ENCODE results near the gene ILF3. TPM values are rescaled to one million over a fixed set of nuclear protein-coding genes. Genes with fewer than 3 reads are reported as not detected.

ILF3 gene
- total and polyA plus RNA-seq, 2 of the 13 experiments (the other 11 are each of a cell fraction or from before 2014, with no cell fraction given), result 120 to 173 TPM

- TF ChIP-seq ZNF687 (CRISPR knock-in tag; IDR thresholded peaks at IDR 0.05), result peak; percentile 24; the same call in 1 of the 2 replicates
- 0 out of 2 replicates have a peak, but pooled peaks have one; percentile 21 for TF ChIP-seq ZBTB42 (CRISPR knock-in tag; IDR thresholded peaks at IDR 0.05)
- TF ChIP-seq POLR2G (IDR thresholded peaks at IDR 0.05; ENCODE audit: low read depth, low read length), result no peak
- TF ChIP-seq ZNF280D (CRISPR knock-in tag; IDR thresholded peaks at IDR 0.05), result no peak
- TF ChIP-seq SCMH1 (CRISPR knock-in tag; IDR thresholded peaks at IDR 0.05; ENCODE audit: borderline replicate concordance), result no peak
- TF ChIP-seq ZNF10 (CRISPR knock-in tag; IDR thresholded peaks at IDR 0.05; ENCODE audit: borderline replicate concordance, low read depth), result no peak
- no peak for TF ChIP-seq TMF1 (CRISPR knock-in tag; IDR thresholded peaks at IDR 0.05; ENCODE audit: low read depth)
- no peak for TF ChIP-seq ZNF660 (CRISPR knock-in tag; IDR thresholded peaks at IDR 0.05; ENCODE audit: borderline replicate concordance, low read depth)
- 0 out of 2 replicates have a peak, but pooled peaks have one; percentile 34 for TF ChIP-seq CBFB (CRISPR knock-in tag; IDR thresholded peaks at IDR 0.05)
- 0 out of 2 replicates have a peak, but pooled peaks have one; percentile 52 for TF ChIP-seq ZNF563 (CRISPR knock-in tag; IDR thresholded peaks at IDR 0.05)
- 0 out of 2 replicates have a peak, but pooled peaks have one; percentile 47 for TF ChIP-seq ZBED4 (CRISPR knock-in tag; IDR thresholded peaks at IDR 0.05; ENCODE audit: borderline replicate concordance)
- TF ChIP-seq ZBTB46 (CRISPR knock-in tag; IDR thresholded peaks at IDR 0.05; ENCODE audit: borderline replicate concordance), result no peak
- TF ChIP-seq TBX2 (CRISPR knock-in tag; IDR thresholded peaks at IDR 0.05; ENCODE audit: borderline replicate concordance), result 0 out of 2 replicates have a peak, but pooled peaks have one; percentile 26
- peak; percentile 11 for TF ChIP-seq HNRNPK (IDR thresholded peaks at IDR 0.05; ENCODE audit: low read depth, low read length, poor library complexity, severe bottlenecking)
Observed at GRCh38 chr19:10625003-10625761, 29.0 kb upstream of the ILF3 start, which contains the start of gene SLC44A2 (continued).

Measured in HepG2 (cell line).